GM23338 (cell line): ENCODE data around the gene PATE2. TPM values are rescaled to one million over a fixed set of nuclear protein-coding genes. Genes with fewer than 3 reads are reported as not detected.

Source experiments
- ATAC-seq: fragments of 200-7000 bp; cut with Tn5 transposase; 3 replicates; pipeline ENCODE4 v1.9.1; 2020
- DNase-seq: peaks from one replicate; pipeline ENCODE4 v3.0.0-alpha.2; 2015; ENCODE audit warnings: low spot score
- H2AFZ ChIP-seq: fragments of 200-600 bp; sonication (generic); 2 replicates; pipeline ENCODE4 v1.8.0; 2016; ENCODE audit warnings: antibody characterized with exemption, mild to moderate bottlenecking, moderate library complexity
- H3F3A ChIP-seq: fragments of 200-600 bp; sonication (generic); replicated peaks from 2 replicates; pipeline ENCODE4 v1.8.0; 2017; ENCODE audit warnings: antibody characterized with exemption, mixed run types, low read depth
- H3K27ac ChIP-seq: fragments of 200-600 bp; sonication (generic); 2 replicates; pipeline ENCODE4 v1.6.1; 2016; ENCODE audit warnings: low read depth
- H3K27me3 ChIP-seq: fragments of 200-600 bp; sonication (generic); 2 replicates; pipeline ENCODE4 v1.8.0; 2016; ENCODE audit warnings: mild to moderate bottlenecking, mixed run types, moderate library complexity; ENCODE audit not compliant: insufficient read depth
- H3K36me3 ChIP-seq: fragments of 200-600 bp; sonication (generic); 2 replicates; pipeline ENCODE4 v1.8.0; 2016; ENCODE audit warnings: mild to moderate bottlenecking; ENCODE audit not compliant: insufficient read depth
- H3K4me1 ChIP-seq: fragments of 200-600 bp; sonication (generic); 2 replicates; pipeline ENCODE4 v1.8.0; 2016; ENCODE audit warnings: mild to moderate bottlenecking, moderate library complexity; ENCODE audit not compliant: insufficient read depth
- H3K4me2 ChIP-seq: fragments of 200-600 bp; sonication (generic); 2 replicates; pipeline ENCODE4 v1.7.1; 2017; ENCODE audit warnings: mixed run types
- H3K4me3 ChIP-seq: fragments of 200-600 bp; sonication (generic); 2 replicates; pipeline ENCODE4 v1.6.1; 2016; ENCODE audit warnings: mixed run types
- H3K79me2 ChIP-seq: fragments of 200-600 bp; sonication (generic); replicated peaks from 2 replicates; pipeline ENCODE4 v1.8.0; 2017; ENCODE audit warnings: mild to moderate bottlenecking; ENCODE audit not compliant: insufficient read depth
- H3K9me2 ChIP-seq: fragments of 200-600 bp; sonication (generic); 2 replicates; pipeline ENCODE4 v1.8.0; 2017; ENCODE audit not compliant: insufficient read depth
- H4K20me1 ChIP-seq: fragments of 200-600 bp; sonication (generic); replicated peaks from 2 replicates; pipeline ENCODE4 v1.8.0; 2017; ENCODE audit warnings: mild to moderate bottlenecking; ENCODE audit not compliant: insufficient read depth
- H3K27ac Mint-ChIP-seq: 2 replicates; pipeline ENCODE4 v1.8.0; 2020; ENCODE audit warnings: inconsistent platforms, mild to moderate bottlenecking, moderate library complexity, mixed read lengths
- H3K27me3 Mint-ChIP-seq: 3 replicates; pipeline ENCODE4 v1.8.0; 2022; ENCODE audit warnings: low read depth, mild to moderate bottlenecking, moderate library complexity, mixed read lengths, inconsistent platforms; ENCODE audit not compliant: insufficient read depth, poor library complexity
- H3K36me3 Mint-ChIP-seq: 3 replicates; pipeline ENCODE4 v1.8.0; 2021; ENCODE audit warnings: low read depth, mild to moderate bottlenecking, inconsistent platforms, moderate library complexity, mixed read lengths
- H3K4me1 Mint-ChIP-seq: 3 replicates; pipeline ENCODE4 v1.8.0; 2020; ENCODE audit warnings: mild to moderate bottlenecking, inconsistent platforms, mixed read lengths
- H3K4me3 Mint-ChIP-seq: 3 replicates; pipeline ENCODE4 v1.8.0; 2021; ENCODE audit warnings: moderate library complexity, mild to moderate bottlenecking, inconsistent platforms, mixed read lengths
- H3K9me3 Mint-ChIP-seq: 3 replicates; pipeline ENCODE4 v1.8.0; 2020; ENCODE audit warnings: moderate library complexity, mild to moderate bottlenecking, inconsistent platforms, mixed read lengths
- EZH2 ChIP-seq: fragments of 200-600 bp; sonication (generic); IDR thresholded peaks from one replicate; pipeline ENCODE4 v1.8.0; 2017; ENCODE audit warnings: antibody characterized with exemption, mild to moderate bottlenecking, low read depth; ENCODE audit not compliant: unreplicated experiment
- EZH2phosphoT487 ChIP-seq: fragments of 200-600 bp; sonication (generic); IDR thresholded peaks from one replicate; pipeline ENCODE4 v1.8.1; 2018; ENCODE audit warnings: antibody characterized with exemption; ENCODE audit not compliant: unreplicated experiment
- NANOG ChIP-seq: IDR thresholded peaks from 2 replicates; pipeline ENCODE4 v1.6.1; 2016; ENCODE audit warnings: antibody characterized with exemption, borderline replicate concordance
- REST ChIP-seq: IDR thresholded peaks from one replicate; pipeline ENCODE4 v1.6.1; 2018; ENCODE audit warnings: antibody characterized with exemption; ENCODE audit not compliant: unreplicated experiment
- STAT1 ChIP-seq: IDR thresholded peaks from one replicate; pipeline ENCODE4 v1.6.1; 2016; ENCODE audit warnings: antibody characterized with exemption; ENCODE audit not compliant: unreplicated experiment
- ZNF462 ChIP-seq: fragments of 250-450 bp; sonication (Bioruptor Pico); IDR thresholded peaks from 2 replicates; pipeline ENCODE4 v1.5.0; 2020; ENCODE audit warnings: mild to moderate bottlenecking, moderate library complexity
- polyA plus RNA-seq: library from polyadenylated mRNA; unstranded; fragments of >200 nt; fragmentation: Nextera tagmentation; extraction: Ambion mirVana; gene quantifications from 2 replicates; pipeline ENCODE4 v1.2.1, GENCODE V29; 2016
- total RNA-seq: library from RNA; depleted of rRNA; stranded (reverse); fragments of >200 nt; shearing (Covaris generic); gene quantifications from 2 replicates; pipeline ENCODE4 v1.2.3, GENCODE V29; 2014

The PATE2 gene
- total and polyA plus RNA-seq, 2 experiments from 2014 or later = 0.16 TPM; not detected in 1

GRCh38 chr11:125772834-125773505, 5.7 kb downstream of the PATE2 start:
- no peaks in the 10 kb centered on the region for H3K36me3 Mint-ChIP-seq
- Histone ChIP-seq H3K79me2 (no peaks in the 10 kb centered on the region), H3K4me2 (no peak overlapping the region), H3K4me3 (no peak overlapping the region), H3K36me3 (no peaks in the 10 kb centered on the region), H4K20me1 (no peaks in the 10 kb centered on the region), H3K27ac (no peak overlapping the region), H3K9me2 (peaks cover 4% of the 10 kb centered on the region), H3K4me1 (no peaks in the 10 kb centered on the region), H3K27me3 (no peaks in the 10 kb centered on the region), H3F3A (no peaks in the 10 kb centered on the region), H2AFZ (no peak overlapping the region; the same call in 1 of the 2 replicates)
- peaks cover 2% of the 10 kb centered on the region for H3K27me3 Mint-ChIP-seq
- no peak for DNase-seq
- TF ChIP-seq NANOG (no peak), EZH2phosphoT487 (no peak), ZNF462 (no peak), STAT1 (no peak), REST (no peak), EZH2 (no peak)
- no peaks in the 10 kb centered on the region for H3K9me3 Mint-ChIP-seq
- ATAC-seq = no peak
- H3K4me1 Mint-ChIP-seq = no peaks in the 10 kb centered on the region
- no peak overlapping the region for H3K27ac Mint-ChIP-seq
- no peak overlapping the region for H3K4me3 Mint-ChIP-seq
